Tibial nerve (tissue), 4 donors: Measurements from ENCODE around the gene SLC12A7. TPM values are rescaled to one million over a fixed set of nuclear protein-coding genes. Genes with fewer than 3 reads are reported as not detected.

Source experiments
- DNase-seq, 2 donors: peaks; one replicate each; pipeline ENCODE4 v3.0.0-alpha.2; 2019; ENCODE audit warnings: low spot score in 2 of 2
- H3K27ac ChIP-seq, 4 donors: fragments of 200-600 bp; sonication (generic) in 3 of 4; one replicate each; pipeline ENCODE4 v1.5.1; 2017 to 2019; ENCODE audit warnings: mild to moderate bottlenecking in 1 of 4
- H3K27me3 ChIP-seq, 2 donors: fragments of 200-600 bp; sonication (generic) in 1 of 2; one replicate each; pipeline versions ENCODE4 v1.5.1 to v1.6.0; 2017 to 2019
- H3K36me3 ChIP-seq, 3 donors: fragments of 200-600 bp; sonication (generic); one replicate each; pipeline ENCODE4 v1.5.1; 2018 to 2019
- H3K4me1 ChIP-seq, 4 donors: fragments of 200-600 bp; sonication (generic) in 3 of 4; one replicate each; pipeline ENCODE4 v1.5.1; 2017 to 2019
- H3K4me3 ChIP-seq, 4 donors: fragments of 200-600 bp; sonication (generic) in 3 of 4; one replicate each; pipeline ENCODE4 v1.5.1; 2017 to 2019; ENCODE audit warnings: mild to moderate bottlenecking in 1 of 4, moderate library complexity in 1 of 4
- H3K9me3 ChIP-seq, 4 donors: fragments of 200-600 bp; sonication (generic) in 3 of 4; one replicate each; pipeline ENCODE4 v1.5.1; 2017 to 2019
- CTCF ChIP-seq, 5 experiments: fragments of 200-600 bp in 3 of 5; fragments of 450-650 bp in 2 of 5; sonication (generic) in 3 of 5; IDR thresholded peaks; one replicate each; pipeline ENCODE4 v1.5.1; 2016 to 2019; ENCODE audit warnings: antibody characterized with exemption in 5 of 5, mild to moderate bottlenecking in 3 of 5, moderate library complexity in 2 of 5
- EP300 ChIP-seq, 2 donors: sonication (generic); formaldehyde crosslinking; IDR thresholded peaks; one replicate each; pipeline ENCODE4 v1.6.1; 2017; ENCODE audit warnings: antibody characterized with exemption in 2 of 2, mild to moderate bottlenecking in 1 of 2
- POLR2A ChIP-seq, 2 donors: fragments of 450-650 bp; IDR thresholded peaks; one replicate each; pipeline ENCODE4 v1.6.1; 2017; ENCODE audit warnings: antibody characterized with exemption in 2 of 2, mild to moderate bottlenecking in 2 of 2, moderate library complexity in 2 of 2
- WGBS, 2 donors: methylation state at CpG; one replicate each; pipeline ENCODE4 v1.1.5; 2018; 5-methylcytosine and 5-hydroxymethylcytosine counted together
- total RNA-seq, 4 donors: library from RNA; depleted of rRNA; stranded (reverse); fragments of >200 nt; gene quantifications; one replicate each; pipeline ENCODE4 v1.1.0, GENCODE V29; 2016

SLC12A7 gene
- total RNA-seq, 4 donors from 2014 or later, result 11.4 to 39.3 (median 18.8) TPM

DNA sequence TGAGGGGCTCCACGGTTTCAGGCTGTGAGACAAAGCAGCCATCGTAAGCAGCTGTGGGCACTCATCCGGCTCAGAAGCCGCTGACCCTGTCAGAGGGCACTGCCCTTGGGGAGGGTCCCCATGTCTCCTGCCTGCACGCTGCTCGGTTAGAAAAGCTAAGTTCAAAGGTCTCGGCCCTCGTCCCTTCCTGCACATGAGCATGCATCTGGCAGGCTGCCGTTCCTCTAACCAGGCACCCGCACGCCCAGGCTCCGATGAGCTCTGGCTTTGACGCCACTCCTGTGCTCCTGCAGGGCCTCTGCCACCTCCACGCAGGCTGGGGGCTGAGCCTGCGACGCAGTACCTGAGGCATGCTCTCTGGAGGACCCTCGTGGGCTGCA, 52.0 kb downstream of the SLC12A7 start:
- H3K27ac ChIP-seq, result no peak overlapping the region
- H3K4me1 ChIP-seq, result no peaks in the 10 kb centered on the region
- WGBS, 2 donors, result 77 to 79% methylated on average over 13 to 15 of the region's 17 CpGs
- H3K4me3 ChIP-seq, result no peak overlapping the region
- no peaks in the 10 kb centered on the region for H3K27me3 ChIP-seq
- TF ChIP-seq POLR2A (IDR thresholded peaks at IDR 0.05) (no peak), EP300 (IDR thresholded peaks at IDR 0.05) (no peak), CTCF (IDR thresholded peaks at IDR 0.05) (no peak)
- DNase-seq, result no peak
- H3K36me3 ChIP-seq, result peaks cover 0 to 92% (median 0%) of the 10 kb centered on the region in 3 donors
- no peaks in the 10 kb centered on the region for H3K9me3 ChIP-seq

- Histone ChIP-seq H3K4me1 (no peaks in the 10 kb centered on the region), H3K36me3 (peaks cover 0 to 91% (median 0%) of the 10 kb centered on the region in 3 donors), H3K27me3 (no peaks in the 10 kb centered on the region), H3K27ac (no peak overlapping the region), H3K9me3 (no peaks in the 10 kb centered on the region), H3K4me3 (no peak overlapping the region)
- no peak for TF ChIP-seq CTCF (IDR thresholded peaks at IDR 0.05)
- TF ChIP-seq EP300 (IDR thresholded peaks at IDR 0.05), result no peak
- TF ChIP-seq POLR2A (IDR thresholded peaks at IDR 0.05), result no peak
- DNase-seq, result no peak
- 90 to 92% methylated on average over 26 to 34 of the region's 34 CpGs for WGBS, 2 donors
Measured at GRCh38 chr5:1058988-1059883, 52.6 kb downstream of the SLC12A7 start.

GRCh38 chr5:1058083-1058945, 53.5 kb downstream of the SLC12A7 start:
- DNase-seq, result no peak
- 89 to 96% methylated on average over 31 to 35 of the region's 36 CpGs for WGBS, 2 donors

DNA sequence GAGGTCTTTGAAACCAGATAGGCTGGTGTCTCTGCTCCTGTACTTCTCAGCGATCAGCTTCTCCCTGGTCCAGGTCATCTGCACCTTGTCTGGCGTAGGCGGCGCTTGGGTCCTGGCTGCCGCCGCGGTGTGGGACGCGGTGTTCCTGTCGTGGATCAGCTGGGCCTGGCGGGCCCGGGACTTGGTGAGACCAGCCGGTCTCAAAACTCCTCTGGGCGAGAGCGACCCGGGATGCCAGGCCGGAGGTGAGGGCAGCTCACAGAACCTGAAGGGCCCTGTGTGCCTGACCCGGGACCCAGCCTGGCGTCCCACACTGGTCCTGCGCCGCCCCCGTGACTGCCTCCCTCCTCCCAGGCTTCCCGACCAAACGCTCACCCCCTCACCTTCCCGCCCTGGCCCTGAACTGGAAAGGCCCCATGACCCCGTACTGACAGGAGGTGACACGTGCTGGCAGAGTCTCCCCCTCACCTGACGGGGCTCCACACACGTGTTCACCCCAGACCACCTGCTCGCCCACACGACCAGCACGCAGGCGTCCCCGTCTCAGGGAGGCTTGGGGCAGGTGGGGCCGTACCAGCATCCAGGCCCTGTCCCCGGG, 54.3 kb downstream of the SLC12A7 start:
- Histone ChIP-seq H3K9me3 (no peaks in the 10 kb centered on the region), H3K36me3 (peaks cover 0 to 91% (median 0%) of the 10 kb centered on the region in 3 donors), H3K27me3 (no peaks in the 10 kb centered on the region), H3K4me3 (no peak overlapping the region), H3K27ac (no peak overlapping the region), H3K4me1 (no peaks in the 10 kb centered on the region)
- DNase-seq, result no peak
- 85 to 87% methylated on average over 31 to 36 of the region's 36 CpGs for whole genome bisulfite sequencing, 2 donors
- TF ChIP-seq CTCF (IDR thresholded peaks at IDR 0.05) (no peak), EP300 (IDR thresholded peaks at IDR 0.05) (no peak), POLR2A (IDR thresholded peaks at IDR 0.05) (no peak)

More at GRCh38 chr5:1058083-1058945, 53.5 kb downstream of the SLC12A7 start:
- Histone ChIP-seq H3K9me3 (no peaks in the 10 kb centered on the region), H3K4me3 (no peak overlapping the region), H3K36me3 (peaks cover 0 to 91% (median 0%) of the 10 kb centered on the region in 3 donors), H3K4me1 (no peaks in the 10 kb centered on the region), H3K27me3 (no peaks in the 10 kb centered on the region), H3K27ac (no peak overlapping the region)
- TF ChIP-seq POLR2A (IDR thresholded peaks at IDR 0.05) (no peak), CTCF (IDR thresholded peaks at IDR 0.05) (no peak), EP300 (IDR thresholded peaks at IDR 0.05) (no peak)
